NOMO-1 treated with DMSO at 0.1 percent for 48 hours (cell line): ENCODE measurements around the gene DDRGK1.
"Not testable (repeated sequence)": the region's sequence is repeated elsewhere in the genome, so short reads cannot be mapped to it uniquely, and the experiment has no call there.

ENCODE experiments used
- DNase-seq: peaks from one replicate; lab custom pipeline; 2025; ENCODE audit not compliant: unreplicated experiment; lab: John Stamatoyannopoulos, UW

DDRGK1 gene

DNA sequence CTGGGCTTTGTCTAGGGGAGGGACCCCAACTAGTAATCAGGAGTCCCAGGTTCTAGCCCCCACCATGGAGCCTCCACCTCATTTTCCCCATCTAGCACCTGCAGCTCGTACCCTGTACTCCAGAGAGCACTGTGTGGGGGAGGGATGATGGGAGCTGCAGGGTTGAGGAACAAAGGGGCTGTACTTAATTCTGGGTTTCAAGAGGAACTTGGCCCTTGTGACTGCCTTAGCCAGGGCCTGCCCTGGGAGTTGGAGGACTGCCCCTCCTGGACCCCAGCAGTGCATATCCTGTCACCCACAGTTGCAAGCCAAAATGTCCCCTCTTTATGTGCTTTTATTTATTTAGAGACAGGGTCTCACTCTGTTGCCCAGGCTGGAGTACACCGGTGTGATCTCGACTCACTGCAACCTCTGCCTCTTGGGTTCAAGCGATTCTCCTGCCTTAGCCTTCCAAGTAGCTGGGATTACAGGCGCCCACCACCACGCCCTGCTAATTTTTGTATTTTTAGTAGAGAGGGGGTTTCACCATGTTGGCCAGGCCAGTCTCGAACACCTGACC is 11.0 kb upstream of the DDRGK1 start:
- DNase-seq = not testable (repeated sequence)

DNA sequence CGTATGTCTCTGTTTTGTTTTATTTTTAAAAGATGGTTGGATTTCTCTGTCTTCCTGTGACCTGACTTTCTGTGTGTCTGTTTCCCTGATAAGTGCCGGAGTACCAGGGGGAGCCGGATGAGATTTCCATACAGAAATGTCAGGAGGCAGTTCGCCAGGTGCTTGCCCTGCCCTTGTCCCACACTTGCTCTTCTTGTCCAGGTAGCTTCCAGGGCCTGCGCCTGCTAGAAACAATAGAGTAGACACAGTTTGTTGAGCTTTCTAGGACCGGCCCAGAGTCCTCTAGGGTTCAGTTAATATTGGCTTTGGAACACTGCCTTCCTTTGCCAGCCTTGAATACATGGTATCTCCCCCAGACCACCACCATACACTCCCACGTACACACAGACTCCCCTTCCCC is 8.7 kb upstream of the DDRGK1 start:
- DNase-seq = no peak

DNA sequence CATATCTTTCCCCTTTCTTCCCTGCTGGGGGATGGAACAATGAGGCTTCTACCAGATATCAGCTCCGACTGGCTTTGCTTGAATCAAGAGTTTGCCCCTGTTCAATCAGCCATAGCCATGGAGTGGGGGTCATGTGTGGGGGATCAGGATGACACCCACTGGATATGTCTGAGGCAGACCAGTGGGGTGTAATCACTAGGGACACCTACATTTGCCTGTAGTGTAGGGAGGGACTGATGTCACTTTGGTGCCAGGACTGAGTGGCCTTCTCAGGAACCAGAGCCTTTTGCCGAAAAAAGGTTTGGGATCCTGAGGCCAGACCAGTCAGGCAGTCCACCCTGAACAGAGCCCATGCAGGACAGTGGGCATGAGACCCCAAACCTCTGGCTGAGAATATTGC is 5.9 kb upstream of the DDRGK1 start:
- no peak for DNase-seq

DNA sequence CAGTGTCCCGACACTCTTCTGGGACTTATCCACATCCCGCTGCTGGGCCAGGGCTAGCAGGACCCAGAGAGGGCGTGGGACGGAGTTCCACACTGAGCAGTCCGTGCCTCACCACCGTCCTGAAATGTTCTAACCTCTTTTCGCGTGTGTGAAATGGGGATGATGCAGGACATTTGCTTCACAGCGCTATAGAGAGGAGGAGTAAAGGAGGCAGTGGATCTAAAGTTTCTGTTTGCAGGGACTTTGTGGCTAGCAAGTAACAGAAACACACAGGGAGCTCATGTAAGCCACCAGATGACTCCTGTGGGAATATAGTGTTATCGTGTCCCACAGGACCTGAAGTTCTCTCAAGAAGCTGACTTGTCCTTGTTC is 5.5 kb upstream of the DDRGK1 start:
- no peak for DNase-seq

DNA sequence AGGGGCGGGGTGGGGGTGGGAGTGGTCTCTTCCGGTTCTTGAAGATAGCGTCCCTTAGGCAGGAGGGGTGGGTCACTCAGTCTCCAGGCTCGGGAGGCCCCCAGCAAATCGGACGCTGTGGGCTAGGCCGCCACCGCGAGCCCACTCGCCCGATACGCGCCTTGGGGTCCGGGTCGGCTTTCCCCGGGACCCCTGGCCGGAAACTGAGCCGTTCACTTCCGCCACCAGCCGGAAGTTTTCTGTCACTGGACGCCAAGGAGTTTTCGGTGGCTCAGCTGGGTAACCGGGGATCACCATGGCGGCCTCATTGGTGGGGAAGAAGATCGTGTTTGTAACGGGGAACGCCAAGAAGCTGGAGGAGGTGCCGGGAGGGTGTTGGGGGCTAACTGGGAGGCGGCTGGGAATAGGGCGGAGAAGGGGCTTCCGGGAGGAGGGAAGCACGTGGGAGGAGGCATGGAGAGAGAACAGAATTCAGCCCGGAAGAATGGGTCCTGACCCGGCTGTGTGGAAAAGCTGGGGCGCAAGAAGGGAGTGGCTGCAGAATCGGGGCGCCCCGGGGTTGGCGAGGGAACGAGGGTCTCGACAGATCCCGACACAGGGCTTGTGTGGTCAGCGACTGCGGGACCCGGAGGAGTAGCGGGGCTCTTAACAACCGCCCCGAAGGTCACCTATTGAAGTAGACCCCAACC is 4.9 kb upstream of the DDRGK1 start, which contains the start of gene ITPA:
TSS of gene ITPA (plus strand) at position 242 of the 689 bp plus-strand sequence. CDS start at position 296, 54 bp downstream.
- peak; percentile 50 for DNase-seq

DNA sequence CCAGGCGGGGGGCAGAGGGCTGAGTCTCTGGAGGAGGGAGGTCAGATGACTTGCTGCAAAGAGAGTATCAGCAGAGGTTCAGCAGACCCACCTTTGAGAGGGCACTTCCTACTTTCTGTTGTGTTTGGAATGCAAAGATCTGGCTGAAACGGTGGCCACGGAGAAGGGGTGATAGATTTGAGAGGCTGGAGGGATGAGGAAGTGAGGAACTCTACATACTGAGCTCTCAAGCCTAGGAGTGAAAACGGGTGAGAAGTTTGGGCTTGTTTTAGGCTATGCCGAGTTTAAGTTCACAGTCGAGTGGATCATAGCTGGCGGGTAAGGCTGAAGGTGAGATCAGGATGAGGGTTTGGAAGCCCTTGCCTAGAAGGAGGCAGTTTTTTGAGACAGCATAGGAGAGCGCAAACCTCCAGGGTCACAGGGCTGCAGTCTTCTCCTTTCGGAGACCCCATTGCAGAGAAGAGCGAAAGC is 4.3 kb upstream of the DDRGK1 start:
- DNase-seq = peak; percentile 27

DNA sequence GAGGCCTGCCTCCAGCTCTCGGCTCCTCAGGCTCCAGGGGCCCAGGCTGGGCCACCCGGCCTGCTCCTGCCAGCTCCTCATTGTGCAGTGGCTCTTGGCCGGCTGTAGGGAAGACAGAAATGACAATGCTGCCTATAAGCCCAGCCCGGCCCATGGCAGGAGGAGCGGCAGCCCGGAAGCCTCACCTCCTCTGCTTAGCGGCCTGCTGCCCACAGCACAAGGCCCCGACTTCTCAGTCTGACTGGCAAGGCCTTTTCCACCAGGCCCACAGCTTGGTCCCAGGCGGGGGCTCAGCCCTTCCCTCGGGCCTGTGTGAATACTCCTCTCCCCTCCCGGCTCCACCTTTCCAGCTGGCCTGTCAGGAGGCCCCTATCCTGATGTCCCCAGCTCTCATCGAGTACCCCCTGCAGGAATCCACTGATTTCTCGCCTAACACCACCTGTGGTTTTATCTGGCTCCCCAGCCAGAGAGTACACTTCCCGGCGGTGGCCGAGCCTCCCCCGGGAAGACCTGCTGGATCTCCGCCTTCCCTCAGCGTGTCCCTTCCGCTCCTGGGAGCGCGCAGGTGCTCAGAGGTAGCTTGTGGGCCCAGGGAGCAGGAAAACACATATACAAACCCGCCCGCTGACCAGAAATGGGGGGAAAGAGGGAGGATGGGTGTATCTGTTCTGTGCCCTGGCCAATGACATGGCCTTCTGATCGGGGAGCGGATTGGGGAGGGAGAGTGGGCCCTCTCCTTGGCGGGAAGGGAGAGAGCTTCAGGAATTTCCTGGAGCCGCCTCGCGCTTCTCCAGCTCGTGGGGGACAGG is 963 bp downstream of the DDRGK1 start:
- no peak for DNase-seq

DNA sequence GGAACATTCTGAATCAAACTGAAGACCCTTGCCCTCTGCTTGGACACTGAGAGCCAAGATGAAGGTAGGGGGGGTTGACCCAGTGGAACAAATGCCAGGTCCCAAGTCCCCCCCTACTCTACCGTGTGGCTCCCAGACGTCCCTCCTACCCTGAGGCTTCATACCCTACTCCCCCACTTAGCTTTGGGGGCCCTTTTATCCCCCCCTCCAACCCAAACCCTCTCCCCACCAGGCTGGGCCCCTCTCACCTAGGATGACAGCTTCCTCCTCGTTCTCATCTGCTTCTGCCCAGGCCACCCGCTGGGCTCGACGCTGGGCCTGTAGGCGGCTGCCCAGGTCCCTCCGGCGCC is 1.5 kb downstream of the DDRGK1 start:
- no peak for DNase-seq

DNA sequence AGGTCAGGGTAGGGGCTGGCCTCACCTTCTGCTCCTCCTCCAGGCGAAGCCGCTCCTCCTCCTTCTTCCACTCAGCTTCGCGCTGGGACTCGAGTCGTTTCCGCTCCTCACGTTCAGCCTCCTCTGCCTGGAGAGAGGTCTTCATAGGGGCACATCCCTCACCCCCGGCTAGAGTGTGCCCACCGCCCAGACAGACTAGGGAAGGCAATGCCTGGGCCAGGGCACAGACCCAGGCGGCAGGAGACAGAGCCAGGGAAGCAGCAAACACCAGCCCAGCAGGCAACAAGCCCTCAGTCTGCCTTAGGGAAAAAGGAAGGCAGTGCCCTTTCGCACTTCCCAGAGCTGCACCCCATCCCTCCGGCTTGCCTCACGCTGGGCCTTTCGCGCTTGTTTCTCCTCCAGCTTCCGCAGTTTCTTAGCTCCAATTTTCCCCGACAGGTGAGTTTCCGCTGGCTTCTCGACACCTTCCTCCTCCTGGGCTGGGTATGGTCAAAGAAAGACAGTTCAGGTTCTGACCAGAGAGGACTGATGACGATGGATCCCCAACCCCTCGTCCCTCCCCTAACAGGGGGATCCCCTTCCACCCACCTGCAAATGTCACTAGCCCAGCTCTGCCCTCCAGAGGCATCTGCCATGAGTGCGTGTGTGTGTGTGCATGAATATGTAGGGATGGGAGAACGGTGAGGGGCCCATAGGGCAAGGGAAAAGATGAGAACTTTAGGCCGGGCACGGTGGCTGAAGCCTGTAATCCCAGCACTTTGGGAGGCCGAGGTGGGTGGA is 4.3 kb downstream of the DDRGK1 start:
- no peak for DNase-seq

DNA sequence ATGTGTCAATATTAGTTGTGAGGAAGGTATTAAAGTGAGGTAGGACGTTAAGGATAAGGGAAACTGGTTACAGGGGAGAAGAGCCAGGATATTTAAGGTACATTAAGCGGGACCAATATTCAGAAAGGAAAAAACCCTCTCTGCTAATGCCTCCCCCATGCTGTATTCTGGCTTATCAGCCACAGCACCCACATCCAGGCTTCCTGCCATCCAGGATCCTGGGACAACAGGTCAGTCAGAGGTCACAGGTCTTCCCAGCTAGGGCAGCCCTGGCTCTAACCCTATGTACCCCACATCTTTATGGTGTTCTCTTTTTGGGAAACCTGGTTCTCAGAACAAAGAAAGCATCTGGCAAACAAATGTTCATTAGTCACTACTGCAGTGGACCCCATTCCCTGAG is 5.3 kb downstream of the DDRGK1 start:
- no peak for DNase-seq

DNA sequence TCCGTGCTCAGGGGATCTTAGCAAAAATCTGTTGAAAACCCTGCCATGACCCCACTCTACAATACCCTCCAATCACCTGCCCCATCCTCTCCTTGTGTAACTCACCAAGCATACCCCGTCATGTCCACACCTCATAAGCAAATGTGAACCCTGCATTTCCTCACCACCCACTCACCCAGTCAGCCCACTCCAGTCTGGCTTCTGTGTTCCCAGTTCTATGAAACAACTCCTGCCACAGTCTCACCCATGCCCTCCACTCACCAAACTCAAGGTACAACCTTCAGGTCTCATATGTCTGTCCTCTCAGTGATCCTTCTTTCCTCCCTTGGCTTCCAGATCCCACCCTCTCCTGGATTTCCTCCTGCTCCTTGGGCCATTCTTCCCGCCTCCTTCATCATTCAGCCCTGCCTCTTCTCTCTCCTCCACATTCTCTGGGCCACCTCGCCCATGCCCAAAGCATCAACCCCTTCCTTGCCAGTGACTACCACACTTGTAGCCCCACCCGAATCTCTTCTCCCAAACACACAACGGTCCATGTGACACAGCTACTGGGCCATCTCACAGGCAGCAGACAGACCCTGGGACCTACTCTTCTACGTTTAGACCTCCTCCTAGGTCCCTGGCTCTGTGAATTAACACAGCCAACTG is 8.8 kb downstream of the DDRGK1 start:
- DNase-seq = no peak

DNA sequence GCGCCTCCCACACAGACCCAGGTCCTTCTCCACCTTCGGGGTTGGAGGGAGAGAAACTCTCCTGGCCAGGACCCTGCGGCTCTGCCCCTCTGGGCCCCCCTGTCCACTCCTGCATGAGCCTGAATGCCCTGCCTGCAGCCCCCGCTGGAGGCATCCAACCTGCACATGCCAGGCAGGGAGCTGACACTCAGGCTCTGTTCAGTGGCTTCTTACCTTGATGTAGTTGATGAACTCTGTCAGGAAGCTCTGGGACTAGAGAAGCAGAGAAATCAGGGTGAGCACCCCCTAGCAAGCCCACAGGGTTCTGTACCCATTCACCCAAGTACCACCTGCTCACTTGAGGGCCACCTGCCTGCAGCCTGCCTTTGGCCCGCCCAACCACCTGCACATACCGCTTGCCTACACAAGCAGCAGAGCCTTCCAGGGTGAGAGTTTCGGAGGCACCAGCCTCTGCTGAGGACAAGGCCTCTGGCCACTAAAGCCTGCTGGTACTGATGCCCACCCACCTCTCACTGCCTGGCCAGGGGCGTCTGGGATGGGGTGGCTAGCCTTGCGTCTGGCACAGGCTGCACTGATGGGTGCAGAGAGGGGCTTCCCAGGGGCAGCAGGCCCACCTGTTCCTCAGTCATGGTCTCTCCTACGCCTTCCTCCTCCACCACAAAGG is 9.7 kb downstream of the DDRGK1 start:
- DNase-seq = no peak

DNA sequence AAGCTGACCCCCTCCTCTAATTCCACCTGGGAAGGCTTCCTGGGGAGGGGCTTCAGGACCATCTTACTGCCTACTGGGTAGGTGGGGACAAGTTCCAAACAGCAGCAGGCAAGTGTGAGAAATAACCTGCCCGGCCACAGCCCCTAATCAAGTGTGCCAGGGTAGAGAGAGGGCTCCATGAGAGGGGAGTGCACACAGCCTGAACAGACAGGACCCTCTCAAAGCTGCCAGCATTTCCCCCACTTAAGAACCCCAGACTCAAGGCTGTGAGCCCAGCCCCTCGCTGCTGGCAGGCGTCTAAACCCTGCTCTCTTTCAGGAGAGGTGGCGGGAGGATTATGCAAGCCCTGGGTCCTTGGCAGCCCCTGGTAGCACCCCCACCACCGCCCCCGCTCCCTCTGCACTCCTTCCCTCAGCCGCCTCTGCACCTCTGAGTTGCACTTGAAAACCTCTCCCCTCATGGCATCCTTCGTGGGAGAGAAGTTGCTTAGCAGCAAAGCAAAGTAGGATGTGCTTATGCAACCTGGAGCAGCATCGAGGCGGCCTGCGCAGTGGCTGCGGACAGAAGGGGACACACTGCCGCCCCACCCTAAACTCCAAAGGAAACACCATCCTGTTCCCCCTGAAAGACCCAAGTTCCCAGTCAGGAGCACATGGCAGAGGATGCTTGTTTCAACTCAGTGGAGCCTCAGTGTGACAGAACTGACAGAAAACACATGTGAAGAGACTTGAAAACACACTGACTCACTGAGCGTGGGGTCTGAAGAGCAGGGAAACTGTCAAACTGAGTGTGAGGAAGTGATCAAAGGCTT is 10.5 kb downstream of the DDRGK1 start:
- no peak for DNase-seq

DNA sequence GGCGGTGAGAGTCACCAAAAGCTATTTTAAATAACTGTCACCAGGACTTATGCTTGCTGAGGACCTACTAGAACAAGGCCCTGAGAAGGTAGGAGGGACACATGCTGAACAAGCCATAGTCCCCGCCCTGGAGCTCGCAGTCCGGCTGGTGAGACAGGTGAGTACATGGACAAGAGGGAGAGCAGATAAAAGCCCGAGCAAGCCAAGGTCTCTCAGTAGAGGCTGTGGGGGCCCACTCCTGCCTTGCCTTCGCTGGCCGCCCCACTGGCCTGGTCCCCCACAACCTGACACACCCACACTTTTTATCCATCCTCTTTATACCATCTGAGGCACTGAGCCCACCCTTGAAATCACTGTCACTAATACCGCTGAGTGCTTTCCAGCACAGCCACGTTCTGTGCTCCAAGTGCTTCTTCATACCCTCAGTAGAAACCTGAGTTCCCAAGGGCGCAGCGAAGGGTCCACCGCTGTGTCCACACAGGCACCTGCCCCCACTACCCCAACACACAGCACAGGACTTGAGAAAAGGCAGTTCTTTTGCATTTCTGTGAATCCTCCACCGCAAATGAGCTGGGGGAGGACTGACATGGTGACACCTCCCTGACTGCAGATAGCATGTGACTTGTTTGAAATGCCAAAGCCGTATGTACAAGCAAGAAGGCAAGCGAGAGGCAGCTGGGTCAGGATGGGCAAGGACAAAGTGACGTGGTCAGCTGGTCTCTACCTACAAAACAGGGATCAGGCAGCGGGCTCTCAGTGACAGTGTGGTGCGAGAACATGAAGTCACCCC is 12.1 kb downstream of the DDRGK1 start:
- no peak for DNase-seq

DNA sequence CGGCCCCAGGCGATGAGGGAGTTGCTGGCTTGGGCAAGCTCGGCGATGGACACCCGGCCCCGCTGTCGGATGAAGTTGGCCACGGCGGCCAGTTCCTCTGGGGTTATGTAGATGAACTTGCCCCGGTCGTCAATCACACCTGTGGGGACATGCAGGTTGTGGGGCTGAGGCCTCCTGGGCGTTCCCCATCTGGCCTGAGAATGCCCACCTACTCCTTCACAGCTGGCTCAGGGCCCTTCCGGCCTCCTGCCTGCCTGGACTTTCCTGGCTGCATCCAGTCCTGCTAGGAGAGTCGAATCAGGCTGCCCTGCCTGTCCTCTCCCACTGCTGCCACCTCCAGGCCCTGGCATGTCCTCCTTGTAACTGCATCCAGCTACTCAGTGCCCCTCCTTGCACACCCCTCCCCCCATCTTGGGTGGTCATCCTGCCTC is 13.8 kb downstream of the DDRGK1 start:
- no peak for DNase-seq

DNA sequence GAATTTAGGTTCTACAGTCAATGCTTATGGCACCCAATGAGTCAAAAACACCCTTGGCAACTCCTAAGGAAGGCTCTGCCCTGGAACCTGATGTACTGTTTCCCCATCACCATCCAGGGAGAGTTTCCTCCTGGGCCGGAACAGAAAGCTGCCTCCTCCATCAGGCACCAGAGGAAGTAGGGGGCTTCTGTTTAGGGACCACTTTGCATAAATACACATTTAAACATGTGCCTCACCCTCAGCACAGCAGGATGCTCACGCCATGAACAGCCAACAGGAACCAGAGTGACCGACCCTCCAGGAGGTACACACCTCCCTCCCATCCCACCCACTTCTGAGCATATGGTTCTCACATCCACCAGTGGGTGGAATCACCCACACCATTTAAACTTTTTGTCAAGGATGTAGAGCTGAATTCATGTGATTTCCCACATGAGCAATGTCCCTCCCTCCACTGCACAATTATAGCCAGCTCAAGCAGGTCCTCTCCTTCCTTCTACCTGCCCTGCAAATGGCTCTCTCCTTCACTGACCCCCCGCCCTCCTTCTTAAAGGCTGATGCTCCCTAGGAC is 14.8 kb downstream of the DDRGK1 start:
- DNase-seq = no peak

DNA sequence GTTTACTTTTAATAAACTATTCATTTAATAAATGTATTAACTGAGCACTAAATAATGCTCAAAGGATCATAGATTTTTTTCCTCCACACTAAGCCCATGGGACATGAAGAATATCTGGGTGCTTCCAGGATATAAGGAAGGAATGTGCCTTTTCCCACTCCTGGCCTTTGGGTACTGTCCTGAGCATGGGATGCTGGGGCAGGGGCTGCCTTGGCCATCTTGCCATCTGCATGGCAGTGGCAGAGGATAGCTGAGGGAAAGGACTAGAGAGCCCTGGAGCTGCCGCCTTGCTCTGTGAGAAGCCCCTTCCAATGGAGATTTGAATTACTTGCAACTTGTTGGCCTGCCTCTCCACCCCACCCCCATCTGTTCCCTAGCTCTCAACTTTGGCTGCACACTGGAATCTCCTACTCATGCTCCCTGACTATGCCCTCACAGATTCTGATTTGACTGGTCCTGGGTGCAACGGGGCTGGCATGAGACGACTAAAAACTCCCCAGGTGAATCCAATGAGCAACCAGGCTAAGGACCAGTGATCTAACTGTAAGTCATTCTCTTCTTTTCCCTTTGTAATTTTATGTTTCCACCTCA is 15.6 kb downstream of the DDRGK1 start:
- no peak for DNase-seq

DNA sequence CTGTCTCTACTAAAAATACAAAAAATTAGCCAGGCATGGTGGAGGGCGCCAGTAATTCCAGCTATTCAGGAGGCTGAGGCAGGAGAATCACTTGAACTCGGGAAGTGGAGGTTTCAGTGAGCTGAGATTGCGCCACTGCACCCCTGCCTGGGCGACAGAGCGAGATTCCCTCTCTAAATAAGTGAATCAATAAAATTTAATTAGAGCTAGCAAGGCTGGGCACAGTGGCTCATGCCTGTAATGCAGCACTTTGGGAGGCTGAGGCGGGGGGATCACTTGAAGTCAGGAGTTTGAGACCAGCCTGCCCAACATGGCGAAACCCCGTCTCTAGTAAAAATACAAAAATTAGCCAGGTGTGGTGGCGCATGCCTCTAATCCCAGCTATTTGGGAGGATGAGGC is 16.6 kb downstream of the DDRGK1 start:
- not testable (repeated sequence) for DNase-seq
